Cerebellar cortex (tissue), 1 donor: ENCODE data around the gene ACBD6.

Source experiments
- DNase-seq: peaks from one replicate; pipeline ENCODE4 v3.0.0-alpha.2; 2015; ENCODE audit warnings: low spot score

The ACBD6 gene

DNA sequence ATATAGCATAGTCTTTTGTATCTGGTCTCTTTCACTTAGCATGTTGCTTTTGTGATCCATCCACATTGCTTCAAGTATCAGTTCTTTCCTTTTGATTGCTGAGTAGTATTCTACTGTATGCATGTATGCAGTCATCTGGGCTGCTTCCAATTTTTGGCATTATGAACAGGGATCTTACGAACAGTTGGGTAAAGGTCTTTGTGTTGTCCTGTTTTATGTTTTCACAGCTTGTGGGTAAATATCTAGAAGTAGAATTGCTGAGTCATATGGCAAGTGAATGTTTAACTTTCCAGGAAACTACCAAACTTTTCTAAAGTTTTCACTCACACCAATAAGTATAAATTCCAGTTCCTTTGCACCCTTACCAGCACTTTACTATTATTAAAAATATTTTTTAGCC lies 211.4 kb downstream of the ACBD6 start:
- DNase-seq: no peak

DNA sequence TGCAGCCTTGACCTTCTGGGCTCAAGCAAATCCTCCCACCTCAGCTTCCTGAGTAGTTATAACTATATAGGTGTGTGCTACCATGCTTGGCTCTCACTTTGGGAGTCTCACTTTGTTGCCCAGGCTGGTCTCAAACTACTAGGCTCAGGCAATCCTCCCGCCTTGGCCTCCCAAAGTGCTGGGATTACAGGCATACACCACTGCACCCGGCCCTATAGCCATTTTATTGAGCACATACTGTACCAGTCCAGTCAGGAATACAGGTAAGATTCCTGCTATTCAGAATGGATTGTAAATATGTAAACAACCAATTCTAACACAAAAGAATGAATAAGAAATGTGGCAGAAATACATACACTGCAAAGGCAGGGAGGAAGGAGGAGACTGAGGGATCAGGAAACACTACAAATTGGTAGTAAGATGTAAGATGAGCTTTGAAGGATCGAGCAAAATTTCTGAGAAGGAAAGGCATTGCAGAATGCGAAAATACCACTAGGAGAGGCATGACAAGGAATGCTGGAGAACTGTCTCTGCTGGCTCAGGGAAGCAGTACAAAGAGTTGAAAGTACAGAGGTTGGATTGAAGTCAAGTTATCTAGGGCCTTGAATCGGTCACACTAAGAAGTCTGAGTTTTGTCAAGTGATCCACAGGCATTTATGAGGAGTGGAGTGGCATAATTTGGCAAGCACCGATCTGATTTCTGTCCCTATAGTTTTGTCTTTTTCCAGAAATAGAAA lies 211.9 kb downstream of the ACBD6 start:
- DNase-seq: no peak

DNA sequence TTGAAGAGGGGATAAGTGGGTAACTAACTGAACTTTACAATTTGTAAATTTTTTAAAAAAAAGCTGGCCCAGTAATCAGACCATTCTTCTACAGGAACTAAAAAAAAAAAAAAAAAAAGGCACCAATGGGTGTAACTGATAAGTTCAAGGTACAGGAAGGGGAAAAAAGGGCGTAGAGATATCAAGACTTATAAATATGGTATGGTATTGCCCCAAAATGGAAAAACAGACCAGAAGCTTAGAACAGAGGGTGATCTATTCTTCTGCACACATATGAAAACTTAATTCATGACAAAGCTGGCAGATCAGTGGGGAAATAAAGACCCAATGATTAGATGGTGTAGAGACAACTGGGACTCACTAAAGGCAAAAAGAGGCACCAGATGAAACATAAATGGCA lies 213.4 kb downstream of the ACBD6 start:
- DNase-seq: no peak

DNA sequence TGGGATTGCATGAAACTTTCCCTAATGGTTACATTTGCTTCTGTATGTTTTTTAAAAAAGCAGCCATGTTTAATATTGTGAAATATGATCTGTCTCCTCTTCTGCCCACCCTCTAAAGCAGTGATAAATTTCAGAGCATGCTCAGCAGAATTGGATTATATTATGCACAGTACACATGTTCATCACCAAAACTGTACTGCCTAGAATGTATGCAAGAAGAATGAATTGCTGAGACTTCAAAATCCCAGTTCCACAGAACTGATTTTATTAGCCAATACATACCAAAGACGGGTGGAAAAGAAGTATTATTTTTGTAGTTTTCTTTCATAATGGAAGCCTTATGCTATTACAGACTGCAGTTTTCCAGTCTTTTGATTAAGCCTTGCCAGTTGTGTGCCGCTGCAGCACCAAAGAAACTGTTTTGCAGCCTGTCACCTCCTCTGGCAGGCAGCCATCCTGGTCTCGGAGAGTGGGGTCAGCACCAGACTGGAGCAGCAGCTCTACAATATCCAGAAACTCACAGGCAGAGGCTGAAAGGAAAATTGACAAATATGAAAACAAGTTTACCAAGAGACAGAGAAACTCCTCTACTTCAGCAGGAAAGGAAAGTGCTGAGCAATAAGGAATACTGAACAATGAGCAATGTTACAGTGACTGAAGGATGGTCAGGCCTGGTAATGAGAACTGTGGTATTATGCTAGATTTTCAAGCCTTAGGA lies 214.2 kb downstream of the ACBD6 start:
- no peak for DNase-seq

DNA sequence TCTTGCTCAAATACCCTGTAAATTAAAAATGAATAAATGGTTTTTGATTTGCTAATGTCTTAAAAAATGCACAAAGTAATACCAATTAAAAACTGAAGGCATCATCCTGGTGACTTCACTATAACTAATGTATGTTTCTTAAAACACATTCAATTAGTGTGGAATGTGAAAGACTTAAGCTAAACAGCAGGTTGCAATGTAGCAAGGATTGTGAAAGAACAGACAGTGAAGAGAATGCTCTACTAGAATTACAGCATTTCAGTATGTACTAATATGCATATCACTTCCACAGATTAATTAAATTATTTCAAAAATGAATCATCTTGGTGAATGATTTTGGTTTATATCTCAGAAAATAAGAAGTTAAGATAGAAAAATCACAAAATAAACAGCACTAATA lies 216.0 kb downstream of the ACBD6 start:
- no peak for DNase-seq

DNA sequence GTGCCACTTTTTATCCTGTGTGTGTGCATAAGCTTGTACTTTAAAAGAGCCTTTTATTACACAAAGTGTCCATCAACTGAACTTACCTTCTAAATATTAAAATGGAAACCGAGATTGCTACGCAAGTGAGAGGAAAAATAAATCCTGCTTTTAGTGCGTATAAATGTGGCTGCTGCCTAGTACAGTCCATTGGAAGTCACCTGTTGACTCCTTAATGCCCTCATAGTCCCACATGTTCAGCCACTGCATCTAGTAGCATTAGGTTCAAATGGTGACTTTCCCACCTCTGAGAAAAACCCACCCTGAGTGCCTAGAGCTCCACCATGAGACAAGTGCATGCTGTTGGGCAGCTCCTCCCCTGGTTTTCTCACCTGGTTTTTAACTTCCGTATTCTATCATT lies 219.3 kb downstream of the ACBD6 start:
- no peak for DNase-seq

DNA sequence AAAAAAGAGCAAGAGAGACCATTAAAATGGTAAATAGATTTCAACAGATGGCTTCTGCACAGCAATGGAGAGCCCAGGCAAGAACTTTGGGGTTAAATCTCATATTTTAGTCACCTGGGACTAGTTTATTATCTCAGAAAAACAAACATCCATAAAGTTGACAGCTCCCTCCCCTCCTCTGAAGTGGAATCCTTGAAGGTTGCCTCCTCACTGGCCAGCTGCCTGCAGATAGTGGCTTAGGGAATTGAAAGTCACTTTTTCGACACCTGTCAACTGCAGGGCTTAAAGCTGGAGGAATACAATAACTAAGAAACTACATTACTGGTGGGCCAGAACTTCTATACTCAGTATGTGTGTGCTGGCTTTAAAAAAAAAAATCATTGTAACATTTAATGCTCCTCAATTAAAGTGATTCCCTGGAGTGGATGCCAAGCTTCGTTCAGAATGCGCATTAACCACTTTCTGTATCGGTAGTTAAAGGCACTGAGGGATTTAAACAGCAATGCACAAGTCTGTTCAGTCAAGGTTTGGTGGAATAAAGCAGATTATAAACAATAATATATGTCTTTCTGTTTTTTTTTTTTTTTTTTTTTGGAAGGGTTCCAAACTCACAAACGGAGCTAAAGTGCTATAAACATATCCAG lies 219.9 kb downstream of the ACBD6 start:
- DNase-seq: no peak

DNA sequence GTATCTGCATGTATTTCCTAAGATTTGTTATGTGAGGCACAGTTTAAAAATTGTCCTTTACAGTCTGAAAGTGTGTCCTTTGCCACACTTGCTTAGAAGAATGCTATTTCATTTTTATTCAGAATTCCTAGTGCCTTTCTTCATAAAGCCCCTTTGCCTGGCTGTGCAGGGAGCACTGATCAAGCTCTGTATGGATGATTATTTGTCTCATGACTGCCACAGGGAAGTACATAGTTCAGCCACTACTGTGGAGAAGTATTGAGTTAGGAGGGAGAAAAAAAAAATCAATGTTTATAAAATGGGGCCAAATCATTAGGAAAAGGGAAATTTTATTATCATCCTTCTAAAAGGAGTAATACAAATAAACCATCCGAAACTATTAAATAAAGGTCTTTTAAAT lies 220.9 kb downstream of the ACBD6 start:
- DNase-seq: no peak

DNA sequence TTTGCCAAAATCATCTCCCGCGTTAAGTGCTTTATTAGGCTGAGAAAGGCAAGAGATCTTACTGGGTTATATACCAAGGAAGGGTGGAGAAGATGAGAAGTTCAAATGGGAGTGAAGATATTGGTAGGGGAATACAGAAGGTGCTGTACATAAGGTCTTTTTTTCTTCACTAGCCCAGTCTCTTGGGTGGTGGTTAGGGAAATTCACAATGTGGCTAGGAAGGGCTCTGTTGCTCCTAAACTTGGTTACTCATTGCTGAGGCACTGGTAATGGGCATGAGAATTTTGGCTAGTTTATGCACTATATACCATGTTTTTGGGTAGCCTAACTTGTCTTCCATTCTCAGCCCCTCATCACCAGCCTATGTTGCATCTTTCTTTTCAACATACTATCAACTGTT lies 221.8 kb downstream of the ACBD6 start:
- DNase-seq: no peak

DNA sequence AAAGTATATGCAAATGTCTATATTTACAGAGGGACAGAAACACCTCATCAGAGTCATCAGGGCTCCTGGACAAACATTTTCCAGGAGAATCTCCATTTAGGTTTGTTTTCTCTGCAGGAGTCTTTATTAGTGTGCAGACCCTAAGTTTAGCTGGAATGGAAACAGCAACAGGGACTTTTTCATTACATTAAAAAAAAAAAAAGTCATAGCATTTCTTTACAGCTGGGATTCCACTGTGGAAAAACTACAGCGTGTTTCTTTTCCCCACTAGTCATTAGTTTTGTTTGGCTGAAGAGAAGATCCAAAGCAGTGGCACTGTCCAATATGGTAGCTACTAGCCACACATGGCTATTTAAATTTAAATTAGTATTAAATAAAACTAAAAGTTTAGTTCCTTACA lies 222.7 kb downstream of the ACBD6 start:
- no peak for DNase-seq

DNA sequence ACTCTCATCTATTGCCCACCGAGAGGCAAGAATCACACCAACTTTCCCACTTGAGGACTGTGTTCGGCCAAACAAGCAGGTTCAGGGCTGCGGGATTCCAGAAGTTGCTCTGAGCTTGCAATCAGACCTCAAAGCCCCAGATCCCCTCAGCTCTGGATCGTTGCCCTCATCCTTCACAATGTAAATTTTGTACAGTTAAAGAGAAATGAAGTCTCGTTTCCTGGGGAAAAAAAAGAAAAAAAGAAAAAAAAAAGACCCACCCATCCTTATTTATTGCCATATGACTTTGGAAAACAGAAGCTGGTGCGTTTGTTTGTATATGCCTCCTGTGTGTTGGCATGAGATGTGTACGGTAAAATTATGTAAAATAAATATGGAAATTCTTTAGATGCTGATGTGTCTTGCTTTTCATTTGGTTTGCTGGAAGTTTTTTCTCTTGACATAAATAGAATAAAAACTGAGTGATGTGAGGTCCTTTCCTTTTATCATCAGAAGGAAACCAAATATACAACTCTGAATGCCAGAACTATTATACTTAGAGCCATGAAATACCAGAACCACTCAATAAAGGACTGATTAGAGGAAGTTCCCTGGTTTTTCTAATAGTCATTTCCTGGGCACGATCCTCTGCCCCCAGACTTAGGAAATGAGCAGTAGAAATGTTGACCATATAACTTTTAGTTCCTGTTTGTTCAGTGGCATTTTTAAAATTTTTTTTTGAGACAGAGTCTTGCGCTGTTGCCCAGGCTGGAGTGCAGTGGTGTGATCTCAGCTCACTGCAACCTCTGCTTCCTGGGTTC lies 223.6 kb downstream of the ACBD6 start:
- DNase-seq: no peak

DNA sequence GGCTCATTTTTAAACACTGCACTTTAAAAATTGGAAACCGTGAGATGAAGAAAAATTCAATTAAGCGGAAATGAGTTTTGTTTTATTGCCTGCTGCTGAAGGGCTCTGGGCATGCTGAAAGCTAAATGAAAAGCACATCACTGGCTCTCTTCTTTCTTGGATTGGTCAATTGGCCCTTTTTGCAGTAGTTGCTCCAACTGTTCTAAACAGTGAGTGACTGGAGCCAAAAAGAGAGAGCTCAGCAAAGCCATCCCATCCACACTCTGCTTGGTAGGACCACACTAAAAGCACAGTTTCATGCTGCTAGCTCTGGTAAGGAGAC lies 224.2 kb downstream of the ACBD6 start:
- DNase-seq: no peak

DNA sequence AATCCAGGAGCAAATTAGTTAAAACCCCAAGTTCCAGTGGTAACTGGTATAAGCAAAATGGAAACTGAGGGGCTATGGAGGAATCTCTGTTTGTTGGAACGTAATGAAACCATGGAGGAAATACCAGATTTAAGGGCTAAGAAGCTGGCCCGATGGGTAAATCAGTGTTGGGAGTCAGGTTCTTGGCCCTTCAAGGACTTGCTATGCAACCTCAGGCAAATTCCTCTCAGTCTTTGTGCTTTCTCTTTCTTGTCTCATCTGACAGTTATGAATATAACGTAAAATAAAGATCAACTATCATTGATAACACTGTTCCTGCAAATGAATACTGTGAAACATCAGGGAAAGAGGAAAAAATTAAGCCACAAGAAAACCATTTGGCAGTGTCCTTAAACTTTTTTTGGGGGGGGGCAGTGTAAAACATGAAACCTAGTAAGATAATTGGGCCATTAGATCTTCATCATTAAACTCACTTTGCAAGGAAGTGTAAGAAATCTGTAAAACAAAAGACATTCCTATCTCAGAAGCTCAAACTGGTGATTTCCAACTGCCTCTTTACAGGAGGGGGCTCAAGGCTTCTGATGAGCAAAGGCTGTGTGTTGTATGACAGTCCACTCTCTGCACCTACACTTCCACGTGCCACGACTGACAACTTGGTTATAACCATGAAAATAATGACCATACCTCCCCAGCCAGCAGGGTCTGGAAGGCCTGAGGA lies 224.7 kb downstream of the ACBD6 start:
- DNase-seq: no peak

DNA sequence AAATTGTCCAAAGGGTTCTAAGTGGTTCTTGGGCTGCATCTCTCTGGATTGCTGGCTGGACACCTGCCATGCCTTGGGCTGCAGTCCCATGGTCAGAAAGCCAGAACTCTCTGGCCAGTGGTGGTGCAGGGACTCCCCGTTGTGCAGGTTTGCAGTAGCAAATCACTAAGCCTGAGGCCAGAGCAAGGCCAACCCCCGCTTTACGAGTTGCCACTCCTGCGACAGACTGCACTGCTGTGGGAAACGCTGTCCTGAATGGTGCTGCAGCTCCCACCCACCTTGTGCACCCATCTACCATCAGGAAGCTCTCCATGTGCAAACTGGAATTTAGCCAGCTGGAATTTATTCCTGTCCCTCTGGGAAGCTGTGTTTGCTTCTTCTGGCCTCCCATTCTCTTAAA lies 226.7 kb downstream of the ACBD6 start:
- DNase-seq: no peak

DNA sequence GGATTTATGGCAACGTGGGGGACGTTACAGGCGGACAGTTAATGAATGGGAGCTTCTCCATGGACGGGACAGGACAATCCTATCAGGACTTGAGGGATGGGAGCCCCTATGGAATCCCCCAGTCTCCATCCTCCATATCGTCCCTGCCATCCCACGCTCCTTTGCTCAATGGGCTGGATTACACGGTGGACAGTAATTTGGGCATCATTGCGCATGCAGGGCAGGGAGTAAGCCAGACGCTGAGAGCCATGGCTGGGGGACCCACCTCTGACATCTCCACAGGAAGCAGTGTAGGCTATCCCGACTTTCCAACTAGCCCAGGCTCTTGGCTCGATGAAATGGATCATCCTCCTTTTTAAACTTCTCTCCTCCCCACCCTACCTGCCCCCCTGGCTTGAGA lies 228.2 kb downstream of the ACBD6 start:
- no peak for DNase-seq

DNA sequence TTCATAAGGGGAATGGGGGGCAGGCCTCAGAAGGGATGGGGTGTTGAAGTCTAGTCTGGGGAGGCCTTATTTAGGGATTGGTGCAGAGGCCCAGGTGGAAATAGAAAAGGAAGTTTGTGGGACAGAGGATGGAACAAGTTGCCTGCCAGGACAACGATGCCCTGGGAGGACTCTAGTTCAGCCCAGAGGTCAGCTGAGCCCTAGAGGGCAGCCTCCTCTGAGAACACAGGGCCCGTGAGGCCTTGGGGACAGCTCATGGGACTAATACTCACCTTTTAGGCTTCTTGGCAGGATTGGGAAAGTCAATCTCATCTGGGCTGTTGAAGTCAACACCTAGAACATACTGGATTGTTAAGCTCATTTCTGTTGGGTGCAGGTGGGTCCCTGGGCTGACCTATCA lies 229.3 kb downstream of the ACBD6 start:
- DNase-seq: no peak

DNA sequence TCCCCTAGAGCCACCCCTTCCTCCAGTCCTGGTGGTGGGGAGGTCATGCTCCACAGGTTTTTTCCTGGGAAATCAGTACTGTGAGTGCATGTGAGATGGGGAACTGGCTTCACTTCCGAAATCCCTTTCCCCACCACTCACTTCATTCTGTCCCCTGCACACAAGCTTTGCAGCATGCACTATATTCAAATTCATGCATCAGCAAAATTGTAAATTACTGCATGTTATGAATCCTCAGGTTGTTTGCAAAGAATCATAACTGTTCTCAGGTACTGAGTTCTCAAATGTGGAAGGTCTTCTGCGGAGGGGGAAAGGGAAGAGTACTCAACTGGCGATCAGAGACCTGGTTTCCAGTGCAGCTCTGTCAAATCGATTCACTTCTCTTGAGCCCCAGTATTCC lies 230.0 kb downstream of the ACBD6 start:
- DNase-seq: no peak

DNA sequence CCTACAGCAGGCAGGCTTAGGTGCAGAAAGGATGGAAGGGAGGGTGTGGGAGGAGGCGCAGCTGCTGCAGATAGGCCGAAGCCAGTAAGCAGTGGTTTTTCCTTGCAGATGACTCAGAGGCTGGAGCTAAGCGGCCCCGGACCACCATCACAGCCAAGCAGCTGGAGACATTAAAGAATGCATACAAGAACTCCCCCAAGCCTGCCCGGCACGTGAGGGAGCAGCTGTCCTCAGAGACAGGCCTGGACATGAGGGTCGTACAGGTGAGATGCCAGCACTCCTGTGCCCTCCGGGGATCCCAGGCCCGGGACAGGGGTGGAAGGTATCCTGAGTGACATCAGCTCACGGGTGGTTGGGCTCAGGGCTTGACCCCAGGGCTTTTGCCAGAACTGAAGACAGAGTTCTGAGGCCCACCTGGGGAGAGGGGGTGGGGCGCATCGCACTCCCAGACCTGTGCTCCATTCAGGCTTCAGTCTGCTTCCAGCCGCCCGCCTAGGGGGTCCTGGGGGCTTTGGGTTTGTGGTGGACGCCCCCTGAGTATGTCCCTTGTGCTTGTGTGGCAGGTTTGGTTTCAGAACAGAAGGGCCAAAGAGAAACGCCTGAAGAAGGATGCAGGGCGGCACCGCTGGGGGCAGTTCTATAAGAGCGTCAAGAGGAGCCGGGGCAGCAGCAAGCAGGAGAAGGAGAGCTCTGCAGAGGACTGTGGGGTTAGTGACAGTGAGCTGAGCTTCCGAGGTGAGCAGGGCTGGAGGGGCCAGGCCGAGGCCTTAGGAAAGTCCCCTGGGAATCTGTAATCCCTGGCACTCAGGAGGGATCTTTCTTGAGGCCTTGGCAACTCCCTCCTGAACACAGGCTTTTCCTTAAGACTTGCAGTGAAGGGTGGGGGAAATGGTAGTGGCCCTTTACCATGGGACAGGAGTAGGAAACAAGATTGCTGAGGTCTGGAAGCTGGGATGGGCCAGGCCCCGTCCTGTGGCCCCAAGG lies 230.8 kb downstream of the ACBD6 start:
- DNase-seq: no peak

DNA sequence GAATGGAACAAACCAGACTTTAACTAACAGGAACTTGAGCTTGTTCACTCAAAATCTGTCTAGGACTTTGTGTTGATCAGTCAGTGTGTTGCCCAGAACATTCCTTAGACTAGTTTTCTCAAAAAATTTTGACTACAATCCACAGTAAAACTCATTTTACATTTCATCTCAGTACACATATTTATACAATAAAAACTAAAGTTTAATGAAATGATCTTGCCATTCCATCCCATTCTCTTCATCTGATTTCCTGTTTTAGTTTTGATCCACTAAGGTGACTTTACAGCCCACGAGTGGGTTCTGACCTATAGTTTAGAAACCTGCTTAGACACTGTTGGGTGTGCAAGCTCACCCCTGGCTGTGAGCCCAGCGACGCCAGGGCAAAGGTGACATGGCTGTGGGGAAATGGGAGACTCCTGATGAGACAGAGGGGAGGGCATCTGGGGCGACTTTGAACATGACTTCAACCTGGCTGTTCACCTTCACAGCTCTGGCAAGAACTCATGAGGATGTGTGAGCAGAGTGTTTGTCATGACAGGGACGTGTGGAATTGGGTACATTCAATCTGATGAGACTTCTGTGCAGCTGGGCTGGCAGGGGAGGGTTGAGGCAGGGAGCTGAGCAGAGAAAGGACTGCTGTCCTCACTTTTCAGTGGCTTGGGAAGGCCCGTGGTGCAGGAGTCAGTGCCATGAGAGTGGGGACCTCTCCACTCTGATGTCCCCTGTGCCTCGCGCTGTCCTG lies 231.7 kb downstream of the ACBD6 start:
- DNase-seq: no peak
